Measurements from ENCODE around the gene LRRC4C.

- no peak for TF ChIP-seq REST (IDR thresholded peaks at IDR 0.05; ENCODE audit: insufficient read depth in 1 of 2, low read depth in 2 of 2, low read length in 1 of 2)
- TF ChIP-seq POLR2AphosphoS5 (IDR thresholded peaks at IDR 0.05; ENCODE audit: low read depth, low read length) = no peak
- no peak for TF ChIP-seq CTCF (IDR thresholded peaks at IDR 0.05)
- TF ChIP-seq TCF7L2 (IDR thresholded peaks at IDR 0.05; ENCODE audit: low read depth, low read length) = no peak
Observed at GRCh38 chr11:41351825-41352224, 107.6 kb downstream of the LRRC4C start.

Measured in Panc1 (cell line).